Neural progenitor cell (in vitro differentiated cells): ENCODE results near the gene FRAS1. TPM values are rescaled to one million over a fixed set of nuclear protein-coding genes. Genes with fewer than 3 reads are reported as not detected.

ENCODE experiments used
- DNase-seq: peaks from one replicate; pipeline ENCODE4 v3.0.0-alpha.2; 2016; ENCODE audit warnings: low spot score
- H2AFZ ChIP-seq: fragments of 200-600 bp; sonication (generic); replicated peaks from 2 replicates; pipeline ENCODE4 v1.6.1; 2016; ENCODE audit warnings: antibody characterized with exemption
- H3F3A ChIP-seq: fragments of 200-600 bp; sonication (generic); 2 replicates; pipeline ENCODE4 v1.6.1; 2016; ENCODE audit warnings: antibody characterized with exemption, low read depth
- H3K27ac ChIP-seq: fragments of 200-600 bp; sonication (generic); 2 replicates; pipeline ENCODE4 v1.5.1; 2016; ENCODE audit warnings: mild to moderate bottlenecking
- H3K27me3 ChIP-seq: fragments of 200-600 bp; sonication (generic); 2 replicates; pipeline ENCODE4 v1.6.1; 2016; ENCODE audit warnings: mild to moderate bottlenecking, moderate library complexity
- H3K36me3 ChIP-seq: fragments of 200-600 bp; sonication (generic); 2 replicates; pipeline ENCODE4 v1.5.1; 2016
- H3K4me1 ChIP-seq: fragments of 200-600 bp; sonication (generic); 2 replicates; pipeline ENCODE4 v1.6.1; 2016; ENCODE audit warnings: mixed run types
- H3K4me2 ChIP-seq: fragments of 200-600 bp; sonication (generic); 2 replicates; pipeline ENCODE4 v1.6.1; 2016
- H3K4me3 ChIP-seq: fragments of 200-600 bp; sonication (generic); 2 replicates; pipeline ENCODE4 v1.5.1; 2016
- H3K79me2 ChIP-seq: fragments of 200-600 bp; sonication (generic); 2 replicates; pipeline ENCODE4 v1.6.1; 2016; ENCODE audit warnings: low read depth
- H3K9ac ChIP-seq: fragments of 200-600 bp; sonication (generic); 2 replicates; pipeline ENCODE4 v1.6.1; 2016
- H3K9me3 ChIP-seq: fragments of 200-600 bp; sonication (generic); 2 replicates; pipeline ENCODE4 v1.5.1; 2016; ENCODE audit warnings: low read depth
- H4K20me1 ChIP-seq: fragments of 200-600 bp; sonication (generic); 2 replicates; pipeline ENCODE4 v1.6.1; 2016; ENCODE audit warnings: low read depth
- H3K27ac Mint-ChIP-seq: 3 replicates; pipeline ENCODE4 v1.8.0; 2021; ENCODE audit warnings: mixed read lengths
- H3K27me3 Mint-ChIP-seq: 2 replicates; pipeline ENCODE4 v1.8.0; 2022; ENCODE audit warnings: low read depth, mild to moderate bottlenecking, inconsistent platforms, moderate library complexity, mixed read lengths; ENCODE audit not compliant: insufficient read depth
- H3K36me3 Mint-ChIP-seq: 3 replicates; pipeline ENCODE4 v1.8.0; 2021; ENCODE audit warnings: mixed read lengths
- H3K4me1 Mint-ChIP-seq: 3 replicates; pipeline ENCODE4 v1.8.0; 2021; ENCODE audit warnings: mixed read lengths
- H3K4me3 Mint-ChIP-seq: 3 replicates; pipeline ENCODE4 v1.8.0; 2021; ENCODE audit warnings: mild to moderate bottlenecking, moderate library complexity, mixed read lengths
- H3K9me3 Mint-ChIP-seq: 3 replicates; pipeline ENCODE4 v1.8.0; 2020; ENCODE audit warnings: mixed read lengths
- EZH2 ChIP-seq: fragments of 200-600 bp; sonication (generic); IDR thresholded peaks from 2 replicates; pipeline ENCODE4 v1.6.1; 2017; ENCODE audit warnings: antibody characterized with exemption, mild to moderate bottlenecking, moderate library complexity
- EZH2phosphoT487 ChIP-seq: fragments of 200-600 bp; sonication (generic); IDR thresholded peaks from 2 replicates; pipeline ENCODE4 v1.6.1; 2017; ENCODE audit warnings: antibody characterized with exemption
- total RNA-seq: library from RNA; depleted of rRNA; stranded (reverse); fragments of >200 nt; gene quantifications from 2 replicates; pipeline ENCODE4 v1.2.3, GENCODE V29; 2015; ENCODE audit warnings: low replicate concordance
- TF ChIP-seq, protein P1 (sequence below): fragments of 200-600 bp; sonication (generic); IDR thresholded peaks from 2 replicates; pipeline ENCODE4 v1.5.1; 2017; ENCODE audit warnings: antibody characterized with exemption, mild to moderate bottlenecking

The FRAS1 gene
- total RNA-seq, 1 donor from 2014 or later: 21.3 TPM

DNA sequence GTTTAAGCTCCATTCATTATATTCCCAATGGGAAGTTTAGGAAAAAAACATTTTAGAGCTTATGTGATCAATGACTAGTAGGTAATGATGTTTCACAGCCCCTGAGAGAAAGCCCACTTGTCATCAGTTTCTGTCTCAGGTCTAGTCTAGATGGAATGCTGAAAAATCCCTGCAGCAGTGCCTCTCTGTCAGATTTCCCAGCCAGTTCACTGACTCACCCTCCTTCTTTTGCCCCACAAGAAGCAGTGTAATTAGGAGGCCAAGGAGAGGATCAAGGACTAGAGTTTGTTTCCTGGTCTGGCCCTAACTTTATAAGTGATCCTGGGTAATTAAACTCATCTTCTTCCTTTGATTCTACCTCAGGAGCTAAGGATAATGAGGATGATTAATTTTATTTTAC lies 375.8 kb downstream of the FRAS1 start:
- DNase-seq: peak; percentile 28
- H3K4me1 ChIP-seq: peaks cover 4% of the 10 kb centered on the region
- Mint-ChIP-seq H3K27ac (no peak overlapping the region), H3K27me3 (no peaks in the 10 kb centered on the region), H3K36me3 (no peaks in the 10 kb centered on the region), H3K4me1 (peaks cover 12% of the 10 kb centered on the region), H3K9me3 (no peaks in the 10 kb centered on the region), H3K4me3 (no peak overlapping the region)
- H3K4me3 ChIP-seq: no peak overlapping the region
- H3K36me3 ChIP-seq: no peaks in the 10 kb centered on the region
- no peaks in the 10 kb centered on the region for H3K9me3 ChIP-seq
- no peak overlapping the region for H3K4me2 ChIP-seq
- no peaks in the 10 kb centered on the region for H3K79me2 ChIP-seq
- H4K20me1 ChIP-seq: no peaks in the 10 kb centered on the region
- no peak overlapping the region for H3K9ac ChIP-seq
- TF ChIP-seq EZH2 (no peak), EZH2phosphoT487 (no peak)
- TF ChIP-seq, protein P1, sequence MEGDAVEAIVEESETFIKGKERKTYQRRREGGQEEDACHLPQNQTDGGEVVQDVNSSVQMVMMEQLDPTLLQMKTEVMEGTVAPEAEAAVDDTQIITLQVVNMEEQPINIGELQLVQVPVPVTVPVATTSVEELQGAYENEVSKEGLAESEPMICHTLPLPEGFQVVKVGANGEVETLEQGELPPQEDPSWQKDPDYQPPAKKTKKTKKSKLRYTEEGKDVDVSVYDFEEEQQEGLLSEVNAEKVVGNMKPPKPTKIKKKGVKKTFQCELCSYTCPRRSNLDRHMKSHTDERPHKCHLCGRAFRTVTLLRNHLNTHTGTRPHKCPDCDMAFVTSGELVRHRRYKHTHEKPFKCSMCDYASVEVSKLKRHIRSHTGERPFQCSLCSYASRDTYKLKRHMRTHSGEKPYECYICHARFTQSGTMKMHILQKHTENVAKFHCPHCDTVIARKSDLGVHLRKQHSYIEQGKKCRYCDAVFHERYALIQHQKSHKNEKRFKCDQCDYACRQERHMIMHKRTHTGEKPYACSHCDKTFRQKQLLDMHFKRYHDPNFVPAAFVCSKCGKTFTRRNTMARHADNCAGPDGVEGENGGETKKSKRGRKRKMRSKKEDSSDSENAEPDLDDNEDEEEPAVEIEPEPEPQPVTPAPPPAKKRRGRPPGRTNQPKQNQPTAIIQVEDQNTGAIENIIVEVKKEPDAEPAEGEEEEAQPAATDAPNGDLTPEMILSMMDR: no peak
- no peaks in the 10 kb centered on the region for H3F3A ChIP-seq
- H2AFZ ChIP-seq: no peak overlapping the region
- H3K27me3 ChIP-seq: no peaks in the 10 kb centered on the region
- H3K27ac ChIP-seq: no peak overlapping the region

DNA sequence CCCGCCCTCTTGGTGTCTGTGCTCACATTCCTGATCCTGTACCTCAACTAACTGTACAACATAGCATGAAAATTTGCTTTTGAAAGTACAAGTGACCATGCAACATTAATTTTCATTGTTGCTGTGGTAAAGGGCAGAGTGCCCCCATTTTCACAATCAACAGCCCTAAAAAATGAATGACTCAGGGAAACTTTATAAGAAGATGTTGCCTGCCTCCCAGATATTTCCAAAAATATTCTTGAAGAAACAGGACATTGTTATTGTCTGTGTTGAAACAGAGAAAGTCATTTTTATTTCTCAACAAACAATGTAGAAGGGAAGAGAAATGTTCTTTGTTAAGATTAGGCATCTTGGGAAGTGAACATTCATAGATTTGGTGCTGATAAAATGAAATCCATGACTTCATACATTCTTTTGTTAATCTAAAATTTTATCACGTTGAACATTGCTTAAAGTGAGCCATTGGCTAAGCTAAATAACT lies 380.5 kb downstream of the FRAS1 start:
- H3K27ac Mint-ChIP-seq: no peak overlapping the region
- peaks cover 16% of the 10 kb centered on the region for H3K4me1 ChIP-seq

DNA sequence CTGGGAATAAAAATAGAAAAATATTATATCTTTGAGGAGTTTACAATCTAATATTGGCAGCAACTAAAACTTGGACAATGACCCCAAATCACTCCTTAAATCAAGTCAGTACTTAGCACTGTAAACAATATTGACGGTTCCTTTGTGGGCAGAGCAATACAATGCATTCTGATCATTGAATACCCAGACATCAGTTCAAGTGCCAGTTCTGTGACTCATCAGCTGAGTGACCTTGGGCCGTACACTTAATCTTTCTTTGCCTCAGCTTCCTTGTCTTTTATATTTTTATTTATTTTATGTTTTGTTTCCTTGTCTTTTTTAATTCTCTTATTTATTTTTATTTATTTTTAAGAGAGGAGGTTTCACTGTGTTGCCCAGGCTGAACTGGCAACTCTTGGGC lies 382.2 kb downstream of the FRAS1 start:
- no peaks in the 10 kb centered on the region for H3K36me3 ChIP-seq
- no peaks in the 10 kb centered on the region for H4K20me1 ChIP-seq
- peaks cover 12% of the 10 kb centered on the region for H3K4me1 ChIP-seq
- H3K9me3 ChIP-seq: no peaks in the 10 kb centered on the region
- H3K9ac ChIP-seq: no peak overlapping the region
- H3K27ac Mint-ChIP-seq: no peak overlapping the region
- peaks cover 2% of the 10 kb centered on the region for H3K36me3 Mint-ChIP-seq
- H3K79me2 ChIP-seq: no peaks in the 10 kb centered on the region
- TF ChIP-seq EZH2phosphoT487 (no peak), EZH2 (no peak)
- TF ChIP-seq, protein P1: no peak
- DNase-seq: no peak
- no peak overlapping the region for H3K4me3 ChIP-seq
- H2AFZ ChIP-seq: no peak overlapping the region
- H3K27me3 ChIP-seq: no peaks in the 10 kb centered on the region
- H3K27me3 Mint-ChIP-seq: no peaks in the 10 kb centered on the region
- H3K4me3 Mint-ChIP-seq: no peak overlapping the region
- no peak overlapping the region for H3K4me2 ChIP-seq
- peaks cover 14% of the 10 kb centered on the region for H3K4me1 Mint-ChIP-seq
- H3K9me3 Mint-ChIP-seq: no peaks in the 10 kb centered on the region
- peaks cover 6% of the 10 kb centered on the region for H3F3A ChIP-seq
- no peak overlapping the region for H3K27ac ChIP-seq

More for the DNA sequence above, 380.5 kb downstream of the FRAS1 start:
- Mint-ChIP-seq H3K9me3 (no peaks in the 10 kb centered on the region), H3K27me3 (no peaks in the 10 kb centered on the region), H3K36me3 (peaks cover 2% of the 10 kb centered on the region), H3K4me1 (peaks cover 24% of the 10 kb centered on the region), H3K4me3 (no peak overlapping the region)
- Histone ChIP-seq H3K9me3 (no peaks in the 10 kb centered on the region), H4K20me1 (no peaks in the 10 kb centered on the region), H3K9ac (no peak overlapping the region), H3K36me3 (no peaks in the 10 kb centered on the region), H3K4me2 (no peak overlapping the region), H3F3A (peaks cover 6% of the 10 kb centered on the region), H3K79me2 (no peaks in the 10 kb centered on the region), H2AFZ (no peak overlapping the region), H3K4me3 (no peak overlapping the region), H3K27me3 (no peaks in the 10 kb centered on the region), H3K27ac (no peak overlapping the region)
- TF ChIP-seq EZH2 (no peak), EZH2phosphoT487 (no peak)
- TF ChIP-seq, protein P1: no peak
- no peak for DNase-seq
